NCI-H345 treated with DMSO at 0.1 percent for 48 hours (cell line): Measurements from ENCODE around the gene LLGL2.
A peak's percentile ranks its signal among the peaks of the same experiment; 100 is the strongest.
"Not testable (repeated sequence)": the region's sequence is repeated elsewhere in the genome, so short reads cannot be mapped to it uniquely, and the experiment has no call there.

Source experiments
- DNase-seq: peaks from one replicate; lab custom pipeline; 2025; ENCODE audit not compliant: unreplicated experiment; lab: John Stamatoyannopoulos, UW

The LLGL2 gene

DNA sequence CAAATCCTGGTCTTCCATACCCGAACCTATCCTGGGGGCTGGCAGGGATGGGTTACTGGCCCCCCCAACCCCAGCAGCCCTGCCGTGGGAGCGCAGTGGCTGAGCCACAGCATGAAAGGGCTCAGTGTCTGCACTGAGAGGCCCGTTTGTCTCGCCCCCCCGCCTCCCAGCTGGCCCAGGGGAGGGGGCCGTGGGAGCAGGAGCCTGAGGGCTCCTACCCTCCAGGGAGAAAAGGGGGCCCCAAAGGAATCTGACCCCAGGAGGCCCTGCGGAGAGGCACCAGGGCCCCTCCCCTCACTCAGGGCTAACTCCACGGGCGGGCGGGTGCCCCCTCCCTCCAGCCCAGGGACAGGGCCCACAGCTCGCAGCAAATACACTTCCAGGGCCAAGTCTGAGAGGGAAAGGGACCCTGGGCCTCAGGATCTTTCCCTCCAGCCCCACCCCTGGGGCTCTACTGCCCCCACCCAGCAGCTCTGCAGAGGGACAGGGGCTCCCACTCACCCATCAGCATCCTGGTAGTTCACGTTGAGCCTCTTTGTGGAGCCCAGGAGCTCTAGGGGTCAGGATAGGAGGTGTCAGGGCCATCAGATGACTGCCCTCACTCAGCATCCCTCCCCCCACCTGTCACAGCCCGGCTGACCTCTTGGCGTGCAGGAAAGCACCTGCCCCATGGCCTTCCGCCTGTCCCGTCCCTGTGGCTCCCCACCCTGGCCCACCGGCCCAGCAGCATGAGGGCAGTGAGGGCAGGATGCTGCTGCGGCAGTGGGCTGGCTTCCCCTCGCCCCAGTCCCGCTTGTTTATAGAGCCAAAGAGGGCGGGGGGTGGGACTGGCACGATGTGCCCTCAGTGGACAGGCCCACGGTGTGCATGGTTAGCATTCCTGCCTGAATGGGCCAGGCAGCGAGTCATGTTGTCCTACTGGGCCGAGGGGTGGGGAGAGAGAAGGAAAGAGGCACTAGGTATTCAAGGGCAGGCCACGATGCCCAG lies 17.5 kb upstream of the LLGL2 start:
- DNase-seq, result no peak

- peak; percentile 44 for DNase-seq
Observed at GRCh38 chr17:75508931-75509361, 16.6 kb upstream of the LLGL2 start.

DNA sequence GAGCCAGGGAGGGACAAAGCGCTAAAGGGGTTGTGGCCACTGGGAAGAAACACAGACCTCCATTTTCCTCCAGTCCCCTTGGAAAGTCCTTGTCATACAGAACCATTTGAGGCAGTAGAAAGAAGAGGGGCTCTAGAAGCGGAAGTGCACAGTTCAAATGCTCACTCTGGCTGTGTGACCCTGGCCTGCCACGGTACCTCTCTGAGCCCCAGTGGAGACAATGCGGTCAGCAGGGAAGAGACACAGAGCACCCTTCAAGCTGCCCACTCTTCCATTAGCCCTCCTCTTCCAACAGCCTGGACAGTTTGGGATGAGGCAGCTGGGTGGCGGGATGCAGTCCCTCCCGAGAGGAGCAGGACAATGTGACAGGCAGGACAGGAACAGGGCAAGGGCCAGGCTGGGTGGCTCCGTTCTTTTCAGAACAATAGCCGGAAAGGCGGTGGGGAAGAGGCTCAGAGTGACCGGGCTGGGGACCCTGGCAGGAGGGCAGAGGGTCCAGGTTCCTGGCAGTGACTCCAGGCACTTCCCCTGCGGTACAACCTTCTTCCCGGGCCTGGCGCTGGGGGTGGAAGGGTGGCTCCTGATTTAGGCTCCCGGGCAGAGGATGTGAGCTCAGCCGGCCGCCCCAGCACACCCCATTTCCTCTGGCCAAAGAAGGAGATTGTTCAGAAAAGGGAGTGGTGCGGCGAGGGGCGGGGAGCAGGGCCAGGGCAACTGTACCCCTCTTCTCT lies 15.8 kb upstream of the LLGL2 start:
- no peak for DNase-seq

GRCh38 chr17:75511270-75511609 lies 14.3 kb upstream of the LLGL2 start:
- DNase-seq, result no peak

DNA sequence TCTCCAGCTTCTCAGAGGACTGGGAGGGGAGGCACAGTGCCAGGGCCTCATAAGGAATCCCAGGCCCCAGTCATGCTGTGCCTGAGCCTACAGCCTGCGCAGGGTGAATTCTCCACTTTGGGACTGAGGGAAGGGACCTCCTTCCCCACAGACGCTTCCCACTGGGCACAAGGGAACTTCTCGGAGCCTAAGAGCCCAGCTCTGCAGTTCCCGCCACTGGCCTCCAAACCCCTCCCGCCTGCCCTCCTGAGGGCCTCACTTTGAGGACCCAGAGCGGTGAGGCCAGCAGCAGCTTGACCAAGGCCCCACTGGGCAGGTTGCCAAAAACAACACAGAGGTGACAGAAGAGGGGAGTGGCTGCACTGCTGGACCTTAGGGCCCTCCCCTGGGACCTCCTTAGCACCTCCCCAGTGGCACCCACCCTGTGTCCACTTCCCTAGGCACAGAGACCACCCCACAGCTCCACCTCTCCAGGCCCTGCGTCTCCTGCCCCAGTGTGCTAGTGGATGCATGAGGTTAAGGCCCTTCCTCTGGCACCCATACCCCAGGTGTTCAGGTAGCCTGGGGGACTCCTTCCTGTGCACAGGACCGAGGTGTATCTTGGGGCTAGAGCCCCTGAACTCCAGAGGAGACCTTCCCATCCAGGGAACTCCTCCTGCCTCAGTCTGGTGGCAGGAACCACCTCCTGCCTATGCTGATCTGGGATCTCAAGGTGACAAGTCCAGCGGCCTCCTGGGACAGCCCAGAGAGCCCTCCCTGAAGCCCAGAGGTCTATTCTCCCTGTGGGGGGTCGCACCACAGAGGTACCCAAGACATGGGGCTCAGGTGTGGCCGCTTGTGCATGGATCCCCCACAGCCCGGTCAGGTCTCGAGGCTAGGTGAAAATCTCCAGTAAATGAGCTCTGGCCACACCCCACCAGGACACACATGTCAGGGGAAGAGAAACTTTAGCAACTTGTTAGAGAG lies 13.6 kb upstream of the LLGL2 start:
- DNase-seq, result no peak

DNA sequence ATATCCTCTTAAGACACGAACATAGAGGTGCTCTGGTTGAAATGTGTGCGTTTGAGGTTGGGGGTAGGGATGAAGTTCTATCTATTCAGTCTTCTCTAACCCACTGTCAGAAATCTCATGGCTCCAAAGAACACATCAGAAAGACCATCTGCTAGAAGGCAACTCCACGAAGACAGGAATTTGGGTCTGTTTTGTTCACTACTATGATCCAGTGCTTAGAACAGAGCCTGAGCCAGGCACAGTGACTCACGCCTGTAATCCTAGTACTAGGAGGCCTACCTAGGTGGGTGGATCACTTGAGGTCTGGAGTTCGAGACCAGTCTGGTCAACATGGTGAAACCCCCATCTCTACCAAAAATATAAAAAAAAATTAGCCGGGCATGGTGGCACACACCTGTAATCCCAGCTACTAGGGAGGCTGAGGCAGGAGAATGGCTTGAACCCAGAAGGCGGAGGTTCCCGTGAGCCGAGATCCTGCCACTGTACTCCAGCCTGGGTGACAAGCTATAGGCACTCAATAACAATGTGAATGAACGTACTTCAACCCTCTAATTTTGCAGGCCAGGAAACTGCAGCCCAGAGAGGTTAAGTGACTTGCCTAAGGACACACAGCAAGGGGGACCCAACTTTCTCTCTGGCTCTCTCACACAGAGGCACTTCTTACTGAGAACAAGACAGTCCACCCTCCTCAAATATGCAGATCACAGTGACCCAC lies 12.4 kb upstream of the LLGL2 start:
- no peak for DNase-seq

GRCh38 chr17:75513641-75514000 lies 11.9 kb upstream of the LLGL2 start:
- DNase-seq, result no peak

DNA sequence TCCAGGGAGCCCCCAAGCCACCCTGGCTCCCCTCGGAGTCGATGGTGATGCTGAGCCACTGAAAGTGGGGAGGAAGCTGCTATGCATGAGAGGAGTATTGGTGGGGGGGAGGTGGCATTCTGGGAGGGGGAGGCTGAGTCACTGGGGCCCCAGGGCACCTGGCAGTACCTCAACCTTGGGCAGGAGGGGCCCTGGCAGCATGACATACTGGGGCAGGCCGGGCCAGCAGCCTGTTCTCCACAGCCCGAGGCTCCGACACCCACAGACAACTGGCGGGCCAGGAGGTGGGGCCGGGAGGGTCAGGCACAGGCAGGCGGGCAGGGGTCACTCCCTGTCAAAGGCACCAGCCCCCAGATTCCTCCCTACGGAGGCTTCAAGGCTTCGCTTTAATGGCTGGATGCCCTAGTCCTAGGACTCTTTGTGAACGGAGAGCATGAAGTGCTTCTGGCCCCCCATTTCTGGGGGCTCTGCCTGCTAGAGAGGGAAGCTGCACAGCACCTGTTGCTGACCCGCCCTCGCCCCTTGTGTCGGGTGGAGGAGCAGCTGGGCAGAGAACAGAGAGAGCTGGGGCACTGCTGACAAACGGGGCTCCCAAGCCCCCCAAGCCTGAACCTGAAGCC lies 11.1 kb upstream of the LLGL2 start:
- no peak for DNase-seq

GRCh38 chr17:75514919-75515495 lies 10.5 kb upstream of the LLGL2 start:
- no peak for DNase-seq

DNA sequence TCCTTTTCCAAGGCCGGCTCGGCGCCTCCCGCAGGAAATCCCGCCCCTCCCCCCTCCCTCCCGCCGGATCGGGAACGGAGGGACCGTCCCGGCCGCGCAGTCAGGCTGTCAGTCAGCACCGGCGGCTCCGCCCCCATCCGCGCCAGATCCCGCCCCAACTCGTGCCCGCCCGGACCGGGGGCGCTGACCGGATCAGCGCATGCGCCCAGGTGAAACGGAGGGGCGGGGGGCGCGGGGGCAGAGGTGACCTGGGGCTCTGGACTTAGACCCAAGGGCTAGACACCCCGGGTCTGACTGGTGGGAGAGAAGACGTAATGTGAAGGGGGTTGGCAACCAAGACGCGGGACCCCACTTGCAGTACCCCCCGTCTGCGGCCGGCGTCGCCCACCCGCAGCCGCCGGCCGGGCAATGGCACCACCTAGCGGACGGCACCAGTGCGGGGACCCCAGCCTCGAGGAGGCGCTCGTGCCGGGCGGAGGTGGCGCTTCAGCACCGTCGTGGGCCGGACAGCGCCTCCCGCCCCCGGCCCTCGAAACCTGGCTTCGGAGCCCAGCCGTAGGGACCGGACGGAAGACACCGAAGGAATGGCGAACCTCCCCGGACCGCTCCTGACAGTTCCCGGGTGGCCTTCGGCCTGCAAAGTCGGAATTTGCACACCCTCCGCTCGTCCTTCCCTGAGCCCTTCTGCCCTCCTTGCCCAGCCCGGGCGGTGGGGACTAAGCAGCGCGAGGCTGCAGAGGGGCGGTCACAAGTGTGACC lies 9.8 kb upstream of the LLGL2 start, which contains the start of gene CASKIN2:
Gene CASKIN2 (minus strand): TSS at position 42 of the 759 bp plus-strand sequence. CDS start 1,733 bp downstream, outside the sequence.
- peak; percentile 86 for DNase-seq

DNA sequence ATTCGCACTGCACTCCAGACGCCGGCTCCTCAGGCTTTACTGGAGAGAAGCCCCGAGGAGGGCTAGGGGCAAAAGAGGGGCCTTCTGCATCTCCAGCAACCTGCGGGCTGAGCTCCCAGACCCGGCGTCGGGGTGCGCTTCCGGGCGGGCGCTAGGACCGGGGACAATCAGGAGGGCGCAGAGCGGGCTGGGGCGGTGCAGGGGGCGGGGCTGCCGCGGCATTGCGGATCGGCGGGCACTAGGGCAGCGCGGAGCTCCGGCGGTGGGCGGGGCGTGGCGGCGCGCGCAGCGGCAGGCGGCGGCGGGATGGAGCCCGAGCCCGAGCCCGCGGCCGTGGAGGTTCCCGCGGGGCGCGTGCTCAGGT lies 9.3 kb upstream of the LLGL2 start, which contains the start of gene TSEN54:
Gene TSEN54 (plus strand): TSS at position 274 of the 364 bp plus-strand sequence. CDS start 33 bp downstream, at position 307.
- DNase-seq, result peak; percentile 88

- DNase-seq, result no peak
Observed at GRCh38 chr17:75516619-75517296, 8.7 kb upstream of the LLGL2 start.

- no peak for DNase-seq
Observed at GRCh38 chr17:75517297-75517865, 8.1 kb upstream of the LLGL2 start.

GRCh38 chr17:75518201-75518600 lies 7.3 kb upstream of the LLGL2 start:
- no peak for DNase-seq

- DNase-seq, result no peak
Observed at GRCh38 chr17:75518983-75519537, 6.4 kb upstream of the LLGL2 start.

GRCh38 chr17:75520413-75520812 lies 5.1 kb upstream of the LLGL2 start:
- not testable (repeated sequence) for DNase-seq

- DNase-seq, result no peak
Observed at GRCh38 chr17:75521290-75521689, 4.2 kb upstream of the LLGL2 start.
